ENCODE results near the gene VAV3. TPM values are rescaled to one million over a fixed set of nuclear protein-coding genes. Genes with fewer than 3 reads are reported as not detected.

VAV3 gene
- total RNA-seq, 1 experiment from 2014 or later = 5.3 TPM

- H3K4me3 ChIP-seq (ENCODE audit: insufficient read depth, low read depth, low read length) = no peak overlapping the region
- H3K36me3 ChIP-seq (replicated peaks; ENCODE audit: control insufficient read depth, insufficient read depth, low read length) = no peaks in the 10 kb centered on the region
- H3K27me3 ChIP-seq (ENCODE audit: control insufficient read depth, insufficient read depth, low read length) = no peaks in the 10 kb centered on the region
- no peak for DNase-seq
Measured at GRCh38 chr1:107835151-107835670, 129.8 kb downstream of the VAV3 start.

GRCh38 chr1:107833061-107833460 is 131.9 kb downstream of the VAV3 start:
- H3K36me3 ChIP-seq (replicated peaks; ENCODE audit: control insufficient read depth, insufficient read depth, low read length) = no peaks in the 10 kb centered on the region
- H3K27me3 ChIP-seq (ENCODE audit: control insufficient read depth, insufficient read depth, low read length) = no peaks in the 10 kb centered on the region
- no peak overlapping the region for H3K4me3 ChIP-seq (ENCODE audit: insufficient read depth, low read depth, low read length)
- no peak for DNase-seq

- Histone ChIP-seq H3K4me3 (ENCODE audit: insufficient read depth, low read depth, low read length) (no peak overlapping the region), H3K36me3 (replicated peaks; ENCODE audit: control insufficient read depth, insufficient read depth, low read length) (no peaks in the 10 kb centered on the region), H3K27me3 (ENCODE audit: control insufficient read depth, insufficient read depth, low read length) (no peaks in the 10 kb centered on the region)
- no peak for DNase-seq
Measured at GRCh38 chr1:107831921-107832320, 133.1 kb downstream of the VAV3 start.

- H3K36me3 ChIP-seq (replicated peaks; ENCODE audit: control insufficient read depth, insufficient read depth, low read length) = no peaks in the 10 kb centered on the region
- H3K27me3 ChIP-seq (ENCODE audit: control insufficient read depth, insufficient read depth, low read length) = no peaks in the 10 kb centered on the region
- no peak for DNase-seq
Measured at GRCh38 chr1:107830526-107830925, 134.5 kb downstream of the VAV3 start.

GRCh38 chr1:107830075-107830474 is 134.9 kb downstream of the VAV3 start:
- Histone ChIP-seq H3K4me3 (ENCODE audit: insufficient read depth, low read depth, low read length) (no peak overlapping the region), H3K36me3 (replicated peaks; ENCODE audit: control insufficient read depth, insufficient read depth, low read length) (no peaks in the 10 kb centered on the region), H3K27me3 (ENCODE audit: control insufficient read depth, insufficient read depth, low read length) (no peaks in the 10 kb centered on the region)
- DNase-seq = no peak

More at GRCh38 chr1:107830526-107830925, 134.5 kb downstream of the VAV3 start:
- no peak overlapping the region for H3K4me3 ChIP-seq (ENCODE audit: insufficient read depth, low read depth, low read length)

GRCh38 chr1:107829036-107829770 is 135.8 kb downstream of the VAV3 start:
- H3K36me3 ChIP-seq (replicated peaks; ENCODE audit: control insufficient read depth, insufficient read depth, low read length) = no peaks in the 10 kb centered on the region
- no peak for DNase-seq
- H3K27me3 ChIP-seq (ENCODE audit: control insufficient read depth, insufficient read depth, low read length) = no peaks in the 10 kb centered on the region
- H3K4me3 ChIP-seq (ENCODE audit: insufficient read depth, low read depth, low read length) = no peak overlapping the region

- no peaks in the 10 kb centered on the region for H3K27me3 ChIP-seq (ENCODE audit: control insufficient read depth, insufficient read depth, low read length)
- no peak overlapping the region for H3K4me3 ChIP-seq (ENCODE audit: insufficient read depth, low read depth, low read length)
- no peaks in the 10 kb centered on the region for H3K36me3 ChIP-seq (replicated peaks; ENCODE audit: control insufficient read depth, insufficient read depth, low read length)
- no peak for DNase-seq
Measured at GRCh38 chr1:107824946-107825345, 140.0 kb downstream of the VAV3 start.

GRCh38 chr1:107821340-107821739 is 143.6 kb downstream of the VAV3 start:
- H3K27me3 ChIP-seq (ENCODE audit: control insufficient read depth, insufficient read depth, low read length) = no peaks in the 10 kb centered on the region
- DNase-seq = no peak

GRCh38 chr1:107820801-107821200 is 144.2 kb downstream of the VAV3 start:
- Histone ChIP-seq H3K4me3 (ENCODE audit: insufficient read depth, low read depth, low read length) (no peak overlapping the region), H3K27me3 (ENCODE audit: control insufficient read depth, insufficient read depth, low read length) (no peaks in the 10 kb centered on the region), H3K36me3 (replicated peaks; ENCODE audit: control insufficient read depth, insufficient read depth, low read length) (no peaks in the 10 kb centered on the region)
- DNase-seq = no peak

More at GRCh38 chr1:107821340-107821739, 143.6 kb downstream of the VAV3 start:
- no peaks in the 10 kb centered on the region for H3K36me3 ChIP-seq (replicated peaks; ENCODE audit: control insufficient read depth, insufficient read depth, low read length)
- no peak overlapping the region for H3K4me3 ChIP-seq (ENCODE audit: insufficient read depth, low read depth, low read length)

GRCh38 chr1:107817935-107818334 is 147.0 kb downstream of the VAV3 start:
- no peak for DNase-seq
- Histone ChIP-seq H3K27me3 (ENCODE audit: control insufficient read depth, insufficient read depth, low read length) (no peaks in the 10 kb centered on the region), H3K4me3 (ENCODE audit: insufficient read depth, low read depth, low read length) (no peak overlapping the region), H3K36me3 (replicated peaks; ENCODE audit: control insufficient read depth, insufficient read depth, low read length) (no peaks in the 10 kb centered on the region)

GRCh38 chr1:107817206-107817605 is 147.8 kb downstream of the VAV3 start:
- Histone ChIP-seq H3K36me3 (replicated peaks; ENCODE audit: control insufficient read depth, insufficient read depth, low read length) (no peaks in the 10 kb centered on the region), H3K27me3 (ENCODE audit: control insufficient read depth, insufficient read depth, low read length) (no peaks in the 10 kb centered on the region), H3K4me3 (ENCODE audit: insufficient read depth, low read depth, low read length) (no peak overlapping the region)
- DNase-seq = no peak

GRCh38 chr1:107810291-107810951 is 154.6 kb downstream of the VAV3 start:
- no peaks in the 10 kb centered on the region for H3K36me3 ChIP-seq (replicated peaks; ENCODE audit: control insufficient read depth, insufficient read depth, low read length)
- H3K4me3 ChIP-seq (ENCODE audit: insufficient read depth, low read depth, low read length) = no peak overlapping the region
- no peaks in the 10 kb centered on the region for H3K27me3 ChIP-seq (ENCODE audit: control insufficient read depth, insufficient read depth, low read length)
- DNase-seq = no peak

GRCh38 chr1:107807855-107808254 is 157.1 kb downstream of the VAV3 start:
- Histone ChIP-seq H3K27me3 (ENCODE audit: control insufficient read depth, insufficient read depth, low read length) (no peaks in the 10 kb centered on the region), H3K36me3 (replicated peaks; ENCODE audit: control insufficient read depth, insufficient read depth, low read length) (no peaks in the 10 kb centered on the region), H3K4me3 (ENCODE audit: insufficient read depth, low read depth, low read length) (no peak overlapping the region)
- no peak for DNase-seq

- no peak overlapping the region for H3K4me3 ChIP-seq (ENCODE audit: insufficient read depth, low read depth, low read length)
- DNase-seq = no peak
- no peaks in the 10 kb centered on the region for H3K27me3 ChIP-seq (ENCODE audit: control insufficient read depth, insufficient read depth, low read length)
- no peaks in the 10 kb centered on the region for H3K36me3 ChIP-seq (replicated peaks; ENCODE audit: control insufficient read depth, insufficient read depth, low read length)
Measured at GRCh38 chr1:107807405-107807804, 157.6 kb downstream of the VAV3 start.

- Histone ChIP-seq H3K4me3 (ENCODE audit: insufficient read depth, low read depth, low read length) (no peak overlapping the region), H3K36me3 (replicated peaks; ENCODE audit: control insufficient read depth, insufficient read depth, low read length) (no peaks in the 10 kb centered on the region), H3K27me3 (ENCODE audit: control insufficient read depth, insufficient read depth, low read length) (no peaks in the 10 kb centered on the region)
- no peak for DNase-seq
Measured at GRCh38 chr1:107806902-107807301, 158.1 kb downstream of the VAV3 start.
